PC-9 (cell line): Measurements from ENCODE around the gene KIF5C. TPM values are rescaled to one million over a fixed set of nuclear protein-coding genes. Genes with fewer than 3 reads are reported as not detected.

ENCODE experiments used
- BruUV-seq: library from RNA; stranded (reverse); fragments of 400-500 nt; replicated peaks from 2 replicates; lab custom pipeline; 2021; lab: Mats Ljungman, UMichigan
- CTCF ChIA-PET: fragments of 300-600 bp; sonication (Branson Sonifier 250); formaldehyde crosslinking; loops from one replicate; lab custom pipeline; 2022; ENCODE audit warnings: antibody characterized with exemption; lab: Charles Lee
- POLR2A ChIA-PET: fragments of 300-600 bp; sonication (Branson Sonifier 250); formaldehyde crosslinking; loops from one replicate; lab custom pipeline; 2022; ENCODE audit warnings: antibody characterized with exemption; ENCODE audit not compliant: unreplicated experiment; lab: Charles Lee
- DNase-seq, 2 experiments: peaks; one replicate each; pipeline versions ENCODE4 v3.0.0 to v3.0.0-alpha.2; 2015 to 2022; ENCODE audit warnings: mixed read lengths in 1 of 2
- H2AFZ ChIP-seq: fragments of 200-600 bp; sonication (generic); 2 replicates; pipeline ENCODE4 v1.8.1; 2017; ENCODE audit warnings: antibody characterized with exemption
- H3F3A ChIP-seq: fragments of 200-600 bp; sonication (generic); 2 replicates; pipeline ENCODE4 v1.8.1; 2017; ENCODE audit warnings: antibody characterized with exemption, mild to moderate bottlenecking, low read depth; ENCODE audit not compliant: insufficient read depth
- H3K27ac ChIP-seq: fragments of 200-600 bp; sonication (generic); 2 replicates; pipeline ENCODE4 v1.6.1; 2016; ENCODE audit warnings: mixed run types
- H3K27me3 ChIP-seq: fragments of 200-600 bp; sonication (generic); 2 replicates; pipeline ENCODE4 v1.6.1; 2016; ENCODE audit warnings: low read depth, mixed run types; ENCODE audit not compliant: insufficient read depth
- H3K36me3 ChIP-seq: fragments of 200-600 bp; sonication (generic); 2 replicates; pipeline ENCODE4 v1.6.1; 2016; ENCODE audit warnings: low read depth, mixed run types
- H3K4me1 ChIP-seq: fragments of 200-600 bp; sonication (generic); replicated peaks from 2 replicates; pipeline ENCODE4 v1.6.1; 2016; ENCODE audit warnings: mixed run types; ENCODE audit not compliant: insufficient read depth
- H3K4me2 ChIP-seq: fragments of 200-600 bp; sonication (generic); 2 replicates; pipeline ENCODE4 v1.6.1; 2017; ENCODE audit warnings: mixed run types
- H3K4me3 ChIP-seq: fragments of 200-600 bp; sonication (generic); 2 replicates; pipeline ENCODE4 v1.6.1; 2016; ENCODE audit warnings: mixed run types
- H3K79me2 ChIP-seq: fragments of 200-600 bp; sonication (generic); 2 replicates; pipeline ENCODE4 v1.6.1; 2017; ENCODE audit warnings: low read depth, mixed run types
- H3K9me2 ChIP-seq: fragments of 200-600 bp; sonication (generic); 2 replicates; pipeline ENCODE4 v1.8.1; 2017; ENCODE audit warnings: mild to moderate bottlenecking; ENCODE audit not compliant: insufficient read depth
- H3K9me3 ChIP-seq: fragments of 200-600 bp; sonication (generic); 2 replicates; pipeline ENCODE4 v1.8.1; 2016; ENCODE audit warnings: low read depth; ENCODE audit not compliant: insufficient read depth
- H4K20me1 ChIP-seq: fragments of 200-600 bp; sonication (generic); 2 replicates; pipeline ENCODE4 v1.8.1; 2017; ENCODE audit not compliant: insufficient read depth
- CTCF ChIP-seq: fragments of 200-600 bp; sonication (generic); conservative IDR thresholded peaks from 2 replicates; pipeline ENCODE4 v1.6.1; 2017; ENCODE audit warnings: mixed run types, antibody characterized with exemption, mild to moderate bottlenecking, moderate library complexity
- EZH2 ChIP-seq: fragments of 200-600 bp; sonication (generic); IDR thresholded peaks from 2 replicates; pipeline ENCODE4 v1.8.0; 2017; ENCODE audit warnings: antibody characterized with exemption, low read depth
- intact Hi-C: fragments of 100-400 bp; cut with micrococcal nuclease; formaldehyde crosslinking; loops from one replicate; pipeline ENCODE4 v1.10.0; 2022; ENCODE audit not compliant: unreplicated experiment
- total RNA-seq: library from RNA; stranded (reverse); gene quantifications from 2 replicates; pipeline ENCODE4 v1.2.3, GENCODE V29; 2021

Gene KIF5C
- total RNA-seq, 1 experiment from 2014 or later, result 0.07 TPM

GRCh38 chr2:148877403-148877740, 2.3 kb downstream of the KIF5C start:
- H3K4me2 ChIP-seq, result no peak overlapping the region

GRCh38 chr2:148880636-148881035, 5.6 kb downstream of the KIF5C start:
- BruUV-seq, result no TSS peak
- no peaks in the 10 kb centered on the region for H3K4me1 ChIP-seq
- no peak overlapping the region for H3K27ac ChIP-seq
- no peak overlapping the region for H3K4me2 ChIP-seq
- no peak overlapping the region for H2AFZ ChIP-seq
- H3K27me3 ChIP-seq, result no peaks in the 10 kb centered on the region
- intact Hi-C loops, result no loop called here
- no peak for DNase-seq
- TF ChIP-seq CTCF, result no peak
- no peak for TF ChIP-seq EZH2
- H4K20me1 ChIP-seq, result no peaks in the 10 kb centered on the region
- no peaks in the 10 kb centered on the region for H3K9me2 ChIP-seq
- CTCF ChIA-PET, result interaction anchor here (0.7 kb wide), 1 partner anchor 264 kb away, joined by 6 read pairs; no protein-coding TSS in a partner anchor
- POLR2A ChIA-PET, result no interaction called here
- H3K9me3 ChIP-seq, result no peaks in the 10 kb centered on the region
- H3K79me2 ChIP-seq, result no peaks in the 10 kb centered on the region
- H3K4me3 ChIP-seq, result no peak overlapping the region
- no peaks in the 10 kb centered on the region for H3K36me3 ChIP-seq
- no peaks in the 10 kb centered on the region for H3F3A ChIP-seq

More at GRCh38 chr2:148877403-148877740, 2.3 kb downstream of the KIF5C start:
- no peak overlapping the region for H3K4me3 ChIP-seq
- H3K79me2 ChIP-seq, result no peaks in the 10 kb centered on the region
- H4K20me1 ChIP-seq, result no peaks in the 10 kb centered on the region
- H3K36me3 ChIP-seq, result no peaks in the 10 kb centered on the region
- POLR2A ChIA-PET, result no interaction called here
- no peaks in the 10 kb centered on the region for H3K27me3 ChIP-seq
- H3K9me2 ChIP-seq, result no peaks in the 10 kb centered on the region
- H3K9me3 ChIP-seq, result no peaks in the 10 kb centered on the region
- no peaks in the 10 kb centered on the region for H3K4me1 ChIP-seq
- CTCF ChIA-PET, result no interaction called here
- no peak overlapping the region for H3K27ac ChIP-seq
- no TSS peak for BruUV-seq
- intact Hi-C loops, result loop anchor here (10.0 kb wide), 1 partner anchor 233 kb away; the partner anchor contains the start of gene EPC2
- no peaks in the 10 kb centered on the region for H3F3A ChIP-seq
- no peak overlapping the region for H2AFZ ChIP-seq
- no peak for TF ChIP-seq EZH2
- TF ChIP-seq CTCF, result no peak
- DNase-seq, result no peak

- no peaks in the 10 kb centered on the region for H3K4me1 ChIP-seq
- BruUV-seq, result no TSS peak
- H3K27me3 ChIP-seq, result no peaks in the 10 kb centered on the region
- H3K27ac ChIP-seq, result no peak overlapping the region
- intact Hi-C loops, result no loop called here
- POLR2A ChIA-PET, result no interaction called here
- TF ChIP-seq CTCF (no peak), EZH2 (no peak)
- no peak overlapping the region for H3K4me2 ChIP-seq
- DNase-seq, result no peak
- no peaks in the 10 kb centered on the region for H3K9me2 ChIP-seq
- H2AFZ ChIP-seq, result no peak overlapping the region
- no peaks in the 10 kb centered on the region for H3F3A ChIP-seq
- H3K36me3 ChIP-seq, result no peaks in the 10 kb centered on the region
- CTCF ChIA-PET, result no interaction called here
- H3K79me2 ChIP-seq, result no peaks in the 10 kb centered on the region
- no peaks in the 10 kb centered on the region for H4K20me1 ChIP-seq
- no peaks in the 10 kb centered on the region for H3K9me3 ChIP-seq
- no peak overlapping the region for H3K4me3 ChIP-seq
Observed at GRCh38 chr2:148882051-148882450, 7.0 kb downstream of the KIF5C start.
